CD4-positive, alpha-beta T cell treated with Interleukin-21 for 1 hour (primary cell): ENCODE measurements around the gene RANBP2.
"Not testable (repeated sequence)": the region's sequence is repeated elsewhere in the genome, so short reads cannot be mapped to it uniquely, and the experiment has no call there.

Source experiments
- DNase-seq: peaks from one replicate; pipeline ENCODE4 v3.0.0-alpha.2; 2020

RANBP2 gene

GRCh38 chr2:108719149-108720044 lies at the start of gene RANBP2:
TSS of gene RANBP2 (plus strand) at chr2:108719482. CDS start at chr2:108719607, 125 bp downstream.
- DNase-seq: peak; percentile 93

DNA sequence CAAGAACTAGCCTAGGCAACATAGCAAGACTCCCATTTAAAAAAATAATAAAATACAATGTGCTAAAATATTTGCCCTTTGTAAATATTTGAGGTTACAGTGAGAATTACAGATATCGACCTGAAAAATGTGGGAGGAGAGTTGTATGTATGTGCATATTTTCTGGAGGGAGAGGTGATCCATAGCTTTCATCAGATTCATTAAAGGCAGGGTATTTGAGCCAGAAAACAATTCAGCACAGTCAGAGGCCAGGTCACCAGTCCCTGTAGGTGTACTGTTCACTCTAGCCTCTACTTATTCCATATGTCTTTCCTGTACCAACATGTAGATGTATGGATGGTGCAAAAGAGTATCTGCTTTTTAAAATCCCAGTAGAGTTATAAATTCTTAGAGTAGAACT lies 49.0 kb upstream of the RANBP2 start:
- not testable (repeated sequence) for DNase-seq

- not testable (repeated sequence) for DNase-seq
These were observed 47.0 kb upstream of the RANBP2 start for GRCh38 chr2:108672200-108672805.

- not testable (repeated sequence) for DNase-seq
These were observed 42.8 kb upstream of the RANBP2 start for GRCh38 chr2:108676522-108676921.

- DNase-seq: not testable (repeated sequence)
These were observed 42.0 kb upstream of the RANBP2 start for GRCh38 chr2:108677239-108677744.

DNA sequence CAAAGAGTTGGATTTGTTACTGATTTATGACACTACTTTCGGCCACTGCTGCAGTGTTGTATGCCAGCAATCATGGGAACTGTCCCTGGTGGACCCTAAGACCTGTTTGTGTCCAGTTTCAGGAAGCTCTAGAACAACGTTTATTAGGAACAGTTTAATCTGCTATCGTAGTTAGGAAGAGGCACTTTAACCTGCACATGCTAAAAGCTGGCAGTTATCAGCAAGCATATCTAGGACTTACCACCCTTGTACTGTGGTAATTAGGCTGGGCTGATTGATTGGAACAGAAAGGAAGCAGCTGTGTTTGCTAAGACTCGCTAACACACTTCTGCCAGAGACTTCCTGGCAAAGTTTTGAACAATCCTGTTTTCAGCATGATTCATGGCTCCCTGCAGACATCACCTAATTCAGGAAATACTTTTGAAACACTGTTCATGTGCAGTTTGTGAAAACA lies 41.1 kb upstream of the RANBP2 start:
- not testable (repeated sequence) for DNase-seq

DNA sequence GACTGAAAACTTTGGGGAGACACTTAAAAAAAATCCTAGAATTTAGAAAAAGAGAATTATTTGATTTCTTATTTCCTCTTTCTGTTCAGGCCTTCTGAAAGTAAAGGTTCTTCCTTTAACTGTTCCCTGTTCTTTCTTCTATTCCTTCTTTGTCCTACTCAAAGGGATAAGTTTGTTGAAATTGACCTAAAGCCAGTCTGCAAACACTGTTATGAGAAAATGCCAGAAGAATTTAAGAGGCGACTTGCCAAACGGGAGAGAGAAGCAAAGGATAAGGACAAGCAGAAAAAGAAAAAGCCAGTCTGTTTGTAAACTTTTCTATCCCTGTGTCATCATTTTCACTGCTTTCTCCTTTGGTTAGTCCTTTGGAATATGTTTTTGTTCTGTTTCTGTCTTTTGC lies 38.5 kb upstream of the RANBP2 start:
- DNase-seq: not testable (repeated sequence)

GRCh38 chr2:108688818-108689756 lies 30.2 kb upstream of the RANBP2 start:
- not testable (repeated sequence) for DNase-seq

GRCh38 chr2:108690001-108690400 lies 29.3 kb upstream of the RANBP2 start:
- peak; percentile 8 for DNase-seq

DNA sequence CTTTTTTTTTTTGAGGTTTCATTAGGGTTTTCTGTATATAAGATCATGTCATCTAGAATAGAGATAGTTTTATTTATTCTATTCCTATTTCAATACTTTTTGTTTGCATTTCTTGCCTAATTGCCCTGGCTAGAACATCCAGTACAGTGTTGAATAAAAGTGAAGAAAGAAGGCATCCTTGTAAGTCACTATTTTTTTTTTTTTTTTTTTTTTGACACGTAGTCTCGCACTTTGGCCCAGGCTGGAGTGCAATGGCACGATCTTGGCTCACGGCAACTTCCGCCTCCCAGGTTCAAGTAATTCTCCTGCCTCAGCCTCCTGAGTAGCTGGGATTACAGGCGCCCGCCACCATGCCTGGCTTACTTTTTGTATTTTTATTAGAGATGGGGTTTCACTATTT lies 27.8 kb upstream of the RANBP2 start:
- DNase-seq: no peak

- DNase-seq: no peak
These were observed 18.1 kb upstream of the RANBP2 start for GRCh38 chr2:108701208-108701607.

DNA sequence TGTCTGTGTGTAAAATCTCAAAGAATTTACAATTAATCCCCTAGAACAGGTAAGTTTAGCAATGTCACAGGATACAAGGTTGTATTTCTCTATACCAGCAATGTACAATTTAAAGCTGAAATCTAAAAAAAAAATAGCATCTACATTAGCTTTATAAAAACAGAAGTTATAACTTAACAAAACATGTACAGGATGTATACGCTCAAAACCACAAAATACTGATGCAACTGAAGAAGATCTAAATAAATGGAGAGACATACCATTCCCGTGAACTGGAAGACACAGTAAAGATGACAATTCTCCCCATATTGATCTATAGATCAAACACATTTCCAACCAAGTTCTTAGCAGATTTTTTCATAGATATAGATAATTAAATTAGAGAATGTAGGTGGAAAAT lies 17.5 kb upstream of the RANBP2 start:
- DNase-seq: no peak

DNA sequence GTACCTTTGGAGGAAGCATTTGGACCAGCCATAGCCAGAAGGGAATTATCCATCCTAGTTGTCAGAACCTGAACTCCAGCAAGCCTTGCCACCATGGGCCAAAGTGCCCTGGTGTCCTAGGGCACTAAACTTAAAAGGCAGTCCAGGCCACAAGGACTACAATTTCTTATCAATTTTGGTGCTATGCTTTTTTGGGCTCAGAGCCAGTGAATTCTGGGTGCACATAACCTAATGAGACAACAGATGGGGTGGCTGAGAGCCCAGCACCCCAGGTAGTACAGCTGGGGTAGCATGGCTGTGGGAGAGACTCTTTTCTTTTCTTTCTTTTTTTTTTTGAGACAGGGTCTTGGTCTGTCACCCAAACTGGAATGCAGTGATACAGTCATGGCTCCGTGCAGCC lies 14.4 kb upstream of the RANBP2 start:
- no peak for DNase-seq

DNA sequence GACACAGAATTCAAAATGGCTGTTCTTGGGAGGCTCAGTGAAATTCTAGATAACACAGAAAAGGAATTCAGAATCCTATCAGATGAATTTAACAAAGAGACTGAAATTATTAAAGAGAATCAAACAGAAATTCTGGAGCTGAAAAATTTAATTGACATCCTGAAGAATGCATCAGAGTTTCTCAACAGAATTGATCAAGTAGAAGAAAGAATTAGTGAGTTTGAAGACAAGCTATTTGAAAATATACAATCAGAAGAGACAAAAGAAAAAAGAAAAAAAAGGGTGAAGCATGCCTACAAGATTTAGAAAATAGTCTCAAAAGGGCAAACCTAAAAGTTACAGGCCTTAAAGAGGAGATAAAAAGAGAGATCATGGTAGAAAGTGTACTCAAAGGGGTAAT lies 12.0 kb upstream of the RANBP2 start:
- DNase-seq: no peak

GRCh38 chr2:108716971-108717370 lies 2.3 kb upstream of the RANBP2 start:
- not testable (repeated sequence) for DNase-seq

DNA sequence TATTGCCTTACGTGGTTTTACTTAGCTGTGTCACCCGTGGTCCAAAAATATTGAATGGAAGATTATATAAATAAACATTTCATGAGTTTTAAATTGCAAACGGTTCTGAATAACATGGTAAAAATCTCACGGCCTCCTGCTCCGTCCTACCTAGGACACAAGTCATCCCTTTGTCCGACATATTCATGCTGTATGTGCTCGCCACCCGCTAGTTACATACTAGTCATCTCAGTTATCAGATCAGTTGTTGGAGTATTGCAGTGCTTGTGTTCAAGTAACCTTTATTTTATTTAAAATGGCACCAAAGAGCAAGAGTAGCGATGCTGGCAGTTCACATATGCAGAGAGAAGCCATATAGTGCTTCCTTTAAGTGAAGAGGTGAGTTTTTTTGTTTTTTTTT lies 6.8 kb downstream of the RANBP2 start:
- not testable (repeated sequence) for DNase-seq

- not testable (repeated sequence) for DNase-seq
These were observed 15.4 kb downstream of the RANBP2 start for GRCh38 chr2:108734656-108735055.

DNA sequence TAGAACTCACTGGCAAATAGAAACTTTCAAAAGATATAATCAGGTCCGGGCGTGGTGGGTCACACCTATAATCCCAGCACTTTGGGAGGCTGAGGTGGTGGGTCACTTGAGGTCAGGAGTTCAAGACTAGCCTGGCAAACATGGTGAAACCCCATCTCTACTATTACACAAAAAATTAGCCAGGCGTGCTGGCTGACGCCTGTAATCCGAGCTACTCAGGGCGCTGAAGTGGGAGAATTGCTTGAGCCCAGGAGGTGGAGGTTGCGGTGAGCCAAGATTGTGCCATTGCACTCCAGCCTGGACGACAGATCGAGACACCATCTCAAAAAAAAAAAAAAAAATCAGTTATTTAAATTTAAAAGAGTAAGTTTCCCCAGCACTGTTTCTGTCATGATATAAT lies 38.7 kb downstream of the RANBP2 start:
- DNase-seq: not testable (repeated sequence)

DNA sequence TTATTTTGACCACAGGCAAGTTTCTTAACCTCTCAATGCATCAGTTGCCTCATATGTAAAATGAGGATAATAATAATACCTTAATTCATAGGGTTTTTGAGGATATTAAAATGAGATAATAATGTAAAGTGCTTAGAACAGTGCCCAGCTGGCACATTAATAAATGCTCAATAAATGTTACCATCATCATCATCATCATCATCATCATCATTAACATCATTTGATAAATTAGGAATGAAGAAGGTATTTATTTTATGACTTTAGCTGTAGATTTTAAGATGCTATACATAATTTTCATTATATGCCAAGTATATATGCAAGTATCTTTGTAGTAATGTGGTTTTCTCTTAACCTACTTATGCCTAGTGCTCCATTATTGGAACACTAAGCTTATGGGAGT lies 43.3 kb downstream of the RANBP2 start:
- DNase-seq: not testable (repeated sequence)

GRCh38 chr2:108766671-108767070 lies 47.4 kb downstream of the RANBP2 start:
- DNase-seq: not testable (repeated sequence)

DNA sequence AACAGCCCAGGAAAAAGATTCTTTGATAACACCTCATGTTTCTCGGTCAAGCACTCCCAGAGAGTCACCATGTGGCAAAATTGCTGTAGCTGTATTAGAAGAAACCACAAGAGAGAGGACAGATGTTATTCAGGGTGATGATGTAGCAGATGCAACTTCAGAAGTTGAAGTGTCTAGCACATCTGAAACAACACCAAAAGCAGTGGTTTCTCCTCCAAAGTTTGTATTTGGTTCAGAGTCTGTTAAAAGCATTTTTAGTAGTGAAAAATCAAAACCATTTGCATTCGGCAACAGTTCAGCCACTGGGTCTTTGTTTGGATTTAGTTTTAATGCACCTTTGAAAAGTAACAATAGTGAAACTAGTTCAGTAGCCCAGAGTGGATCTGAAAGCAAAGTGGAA lies 48.6 kb downstream of the RANBP2 start:
- DNase-seq: not testable (repeated sequence)

DNA sequence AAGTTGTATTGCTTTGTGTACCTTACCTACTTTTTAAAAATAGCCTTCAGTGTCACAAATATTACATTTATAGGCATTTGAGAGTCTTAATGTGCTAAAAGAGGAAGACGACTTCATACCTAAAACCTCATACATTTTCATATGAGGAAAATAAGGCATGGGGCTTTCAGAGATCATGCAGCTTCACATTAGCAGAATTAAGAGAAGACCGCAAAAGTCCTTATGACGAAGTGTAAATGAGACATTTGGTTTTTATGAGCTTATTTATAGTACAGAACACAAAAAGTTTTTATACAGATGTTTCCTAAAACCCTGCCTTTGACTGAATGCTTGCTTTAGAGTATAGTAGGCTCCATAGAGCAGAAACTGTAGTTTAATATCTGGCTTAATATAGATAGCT lies 57.2 kb downstream of the RANBP2 start:
- DNase-seq: no peak

DNA sequence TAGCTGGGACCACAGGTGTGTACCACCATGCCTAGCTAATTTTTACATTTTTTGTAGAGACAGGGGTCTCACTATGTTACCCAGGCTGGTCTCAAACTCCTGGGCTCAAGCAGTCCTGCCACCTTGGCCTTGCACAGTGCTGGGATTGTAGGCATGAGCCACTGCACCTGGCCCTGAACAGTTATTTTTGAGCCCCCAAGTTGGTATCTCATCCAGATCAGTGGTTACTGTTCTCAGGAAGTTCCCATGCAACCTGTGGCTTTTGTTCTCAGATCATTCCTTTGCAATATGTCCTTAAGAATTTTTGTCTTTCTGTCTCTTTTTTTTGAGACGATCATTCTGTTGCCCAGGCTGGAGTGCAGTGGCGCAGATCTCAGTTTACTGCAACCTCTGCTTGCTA lies 59.6 kb downstream of the RANBP2 start:
- DNase-seq: no peak
